Left ventricle myocardium inferior (tissue), 1 donor: ENCODE data around the gene SECTM1. TPM values are rescaled to one million over a fixed set of nuclear protein-coding genes. Genes with fewer than 3 reads are reported as not detected.
"Not testable (repeated sequence)": the region's sequence is repeated elsewhere in the genome, so short reads cannot be mapped to it uniquely, and the experiment has no call there.

Experiments
- DNase-seq: peaks from one replicate; pipeline ENCODE4 v3.0.0-alpha.2; 2020
- H3K27ac ChIP-seq: fragments of 200-600 bp; replicated peaks from 2 replicates; pipeline ENCODE4 v1.8.0; 2021
- H3K27me3 ChIP-seq: fragments of 200-600 bp; 2 replicates; pipeline ENCODE4 v1.8.0; 2021; ENCODE audit warnings: low read depth
- H3K36me3 ChIP-seq: fragments of 200-600 bp; 2 replicates; pipeline ENCODE4 v1.8.0; 2021
- H3K4me1 ChIP-seq: fragments of 200-600 bp; 2 replicates; pipeline ENCODE4 v1.8.0; 2021
- H3K4me3 ChIP-seq: fragments of 200-600 bp; 2 replicates; pipeline ENCODE4 v1.8.0; 2021; ENCODE audit warnings: mild to moderate bottlenecking, moderate library complexity
- H3K9me3 ChIP-seq: fragments of 200-600 bp; replicated peaks from 2 replicates; pipeline ENCODE4 v1.8.0; 2021
- intact Hi-C: fragments of 100-400 bp; cut with micrococcal nuclease; formaldehyde crosslinking; loops from one replicate; pipeline ENCODE4 v1.11.0; 2022
- total RNA-seq: library from RNA; stranded (reverse); fragmentation: NEBNext Ultra II Directional; extraction: Animal tissue kit (Norgen Biotek cat#: 25700); gene quantifications from one replicate; pipeline ENCODE4 v1.2.1, GENCODE V29; 2021
- TF ChIP-seq, protein P1 (sequence below): fragments of 200-600 bp; IDR thresholded peaks from 2 replicates; pipeline ENCODE4 v1.8.0; 2021; ENCODE audit warnings: antibody characterized with exemption, mild to moderate bottlenecking, borderline replicate concordance
- donor health status: DM: no; HTN: yes; CAD: no; lungs with severe emphysema.

SECTM1 gene
- total RNA-seq, 1 donor from 2014 or later = 3.9 TPM

DNA sequence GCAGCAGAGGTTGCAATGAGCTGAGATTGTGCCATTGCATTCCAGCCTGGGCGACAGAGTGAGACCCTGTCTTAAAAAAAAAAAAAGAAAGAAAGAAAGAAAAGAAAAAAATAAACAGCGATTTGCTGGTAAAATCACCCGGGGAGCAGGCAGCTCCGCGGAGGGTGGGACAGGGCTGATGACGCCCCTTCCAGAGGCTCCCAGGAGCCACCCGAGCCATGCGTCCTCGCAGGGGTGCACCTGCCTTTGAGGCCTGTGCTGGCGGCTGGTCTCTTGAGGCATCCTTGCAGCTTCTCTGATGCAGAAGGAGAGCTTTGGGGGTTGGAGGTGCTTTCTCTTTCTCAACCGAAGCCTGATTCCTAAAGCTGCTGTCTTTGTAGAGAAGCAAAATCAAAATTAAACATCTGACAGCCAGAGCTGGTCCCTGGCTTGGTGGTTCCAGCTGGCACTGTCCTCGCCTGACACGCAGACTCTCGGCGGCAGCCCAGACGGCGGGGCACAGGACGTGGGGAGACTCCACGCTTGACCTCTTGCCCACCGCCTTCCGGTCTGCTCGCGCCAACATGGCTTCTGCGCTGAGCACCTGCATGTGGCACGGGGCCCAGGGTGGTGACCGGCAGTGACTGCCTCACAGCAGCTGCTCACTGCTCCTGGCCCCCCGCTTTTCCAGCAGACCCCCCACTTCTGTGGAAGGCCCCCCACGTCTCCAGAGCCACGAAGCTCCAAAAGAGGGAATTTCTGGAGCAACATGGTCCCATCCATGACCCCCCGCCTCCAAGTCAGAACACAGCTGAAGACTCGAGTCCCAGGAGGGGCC is 44.6 kb upstream of the SECTM1 start:
- peaks cover 75% of the 10 kb centered on the region for H3K27me3 ChIP-seq
- peaks cover 9% of the 10 kb centered on the region for H3K4me1 ChIP-seq
- no peak for DNase-seq
- no peak overlapping the region for H3K27ac ChIP-seq
- TF ChIP-seq, protein P1, sequence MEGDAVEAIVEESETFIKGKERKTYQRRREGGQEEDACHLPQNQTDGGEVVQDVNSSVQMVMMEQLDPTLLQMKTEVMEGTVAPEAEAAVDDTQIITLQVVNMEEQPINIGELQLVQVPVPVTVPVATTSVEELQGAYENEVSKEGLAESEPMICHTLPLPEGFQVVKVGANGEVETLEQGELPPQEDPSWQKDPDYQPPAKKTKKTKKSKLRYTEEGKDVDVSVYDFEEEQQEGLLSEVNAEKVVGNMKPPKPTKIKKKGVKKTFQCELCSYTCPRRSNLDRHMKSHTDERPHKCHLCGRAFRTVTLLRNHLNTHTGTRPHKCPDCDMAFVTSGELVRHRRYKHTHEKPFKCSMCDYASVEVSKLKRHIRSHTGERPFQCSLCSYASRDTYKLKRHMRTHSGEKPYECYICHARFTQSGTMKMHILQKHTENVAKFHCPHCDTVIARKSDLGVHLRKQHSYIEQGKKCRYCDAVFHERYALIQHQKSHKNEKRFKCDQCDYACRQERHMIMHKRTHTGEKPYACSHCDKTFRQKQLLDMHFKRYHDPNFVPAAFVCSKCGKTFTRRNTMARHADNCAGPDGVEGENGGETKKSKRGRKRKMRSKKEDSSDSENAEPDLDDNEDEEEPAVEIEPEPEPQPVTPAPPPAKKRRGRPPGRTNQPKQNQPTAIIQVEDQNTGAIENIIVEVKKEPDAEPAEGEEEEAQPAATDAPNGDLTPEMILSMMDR = no peak
- H3K36me3 ChIP-seq = no peaks in the 10 kb centered on the region
- intact Hi-C loops = no loop called here
- H3K4me3 ChIP-seq = no peak overlapping the region
- no peaks in the 10 kb centered on the region for H3K9me3 ChIP-seq

DNA sequence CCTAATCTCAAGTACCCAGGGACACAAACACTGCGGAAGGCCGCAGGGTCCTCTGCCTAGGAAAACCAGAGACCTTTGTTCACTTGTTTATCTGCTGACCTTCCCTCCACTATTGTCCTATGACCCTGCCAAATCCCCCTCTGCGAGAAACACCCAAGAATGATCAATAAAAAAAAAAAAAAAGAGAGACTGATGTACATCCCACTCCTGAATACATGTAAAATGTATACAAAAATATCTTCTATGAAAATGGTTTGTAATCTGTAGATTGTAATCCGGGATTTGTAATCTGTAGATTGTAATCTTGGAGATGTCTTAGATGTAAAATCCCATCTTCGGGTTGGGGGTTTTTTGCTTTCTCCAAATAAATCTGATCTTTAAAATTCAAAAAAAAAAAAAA is 43.7 kb upstream of the SECTM1 start:
- DNase-seq, H3K9me3 ChIP-seq, H3K36me3 ChIP-seq, H3K4me3 ChIP-seq, H3K27ac ChIP-seq, intact Hi-C loops: not testable (repeated sequence)
- Histone ChIP-seq H3K4me1 (peaks cover 17% of the 10 kb centered on the region), H3K27me3 (peaks cover 83% of the 10 kb centered on the region)

DNA sequence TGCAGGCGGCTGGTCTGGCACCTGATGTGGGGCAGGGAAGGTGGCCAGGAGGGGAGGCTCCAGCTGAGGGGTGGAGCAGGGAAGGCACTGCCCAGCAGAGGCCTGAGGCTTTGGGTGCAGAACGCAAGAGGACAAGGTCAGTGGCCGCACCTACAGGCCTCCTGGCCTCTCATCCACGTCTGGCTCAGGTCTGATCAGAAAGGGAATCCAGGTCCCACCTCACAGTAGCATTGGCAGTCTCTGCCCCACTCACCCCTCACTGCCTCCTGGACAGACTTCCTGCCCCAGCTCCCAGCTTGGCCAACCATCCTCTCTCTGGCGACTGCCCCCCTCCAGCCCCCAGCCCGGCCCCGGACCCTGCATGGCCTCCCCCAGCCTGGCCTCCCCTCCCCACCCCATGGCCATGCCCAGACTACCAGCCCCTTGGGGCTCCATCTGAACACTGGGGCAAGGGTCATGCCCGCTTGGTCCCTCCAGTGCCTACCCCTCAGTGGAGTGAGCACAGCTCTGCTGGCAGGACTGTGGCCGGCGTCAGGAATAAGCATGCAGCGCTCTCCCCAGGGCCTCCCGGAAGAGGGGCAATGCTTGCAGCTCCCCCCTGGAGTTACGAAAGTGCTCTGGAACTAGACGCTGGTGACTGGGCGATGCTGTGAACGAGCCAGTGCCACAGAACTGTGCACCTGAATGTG is 42.6 kb upstream of the SECTM1 start:
- Histone ChIP-seq H3K4me1 (peaks cover 28% of the 10 kb centered on the region), H3K36me3 (no peaks in the 10 kb centered on the region), H3K9me3 (no peaks in the 10 kb centered on the region), H3K27me3 (peaks cover 92% of the 10 kb centered on the region), H3K27ac (no peak overlapping the region), H3K4me3 (no peak overlapping the region)
- DNase-seq = no peak
- intact Hi-C loops = no loop called here
- TF ChIP-seq, protein P1 = no peak

DNA sequence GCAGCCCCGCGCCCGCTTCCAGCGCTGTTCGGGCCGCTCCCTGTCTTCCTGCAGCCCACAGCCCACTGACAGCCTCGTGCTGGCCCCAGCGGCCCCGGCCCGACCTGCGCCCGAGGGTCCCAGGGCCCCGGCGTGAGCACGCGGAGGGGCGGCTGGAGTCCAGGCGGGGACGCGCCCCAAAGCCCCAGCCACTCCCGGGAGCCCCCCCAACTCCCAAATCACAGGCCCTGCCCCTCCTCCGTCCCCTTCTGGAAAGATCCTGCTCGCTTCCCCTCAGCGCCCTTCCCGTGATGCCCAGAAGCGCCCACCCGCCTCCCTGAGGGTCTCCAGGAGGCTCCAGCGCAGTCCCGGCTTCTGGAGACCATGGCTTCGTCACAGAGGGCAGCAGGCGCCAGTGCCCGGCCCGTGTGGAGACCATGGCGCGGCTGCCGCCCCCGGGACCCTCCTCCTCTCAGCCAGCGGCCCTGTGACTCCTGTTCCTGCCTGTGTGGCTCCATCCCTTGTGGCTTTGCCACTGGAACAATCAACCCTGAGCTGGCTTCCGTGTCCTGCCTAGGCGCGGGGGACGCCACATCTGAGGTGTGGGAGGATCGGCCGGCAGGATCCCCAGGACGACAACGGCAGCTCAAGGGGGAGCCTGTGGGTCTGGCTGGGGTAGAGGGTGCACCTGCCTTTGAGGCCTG is 41.9 kb upstream of the SECTM1 start:
- Histone ChIP-seq H3K4me3 (no peak overlapping the region), H3K4me1 (peaks cover 35% of the 10 kb centered on the region), H3K27me3 (peaks cover 92% of the 10 kb centered on the region), H3K9me3 (no peaks in the 10 kb centered on the region), H3K36me3 (no peaks in the 10 kb centered on the region), H3K27ac (no peak overlapping the region)
- intact Hi-C loops = no loop called here
- TF ChIP-seq, protein P1 = no peak
- DNase-seq = no peak

DNA sequence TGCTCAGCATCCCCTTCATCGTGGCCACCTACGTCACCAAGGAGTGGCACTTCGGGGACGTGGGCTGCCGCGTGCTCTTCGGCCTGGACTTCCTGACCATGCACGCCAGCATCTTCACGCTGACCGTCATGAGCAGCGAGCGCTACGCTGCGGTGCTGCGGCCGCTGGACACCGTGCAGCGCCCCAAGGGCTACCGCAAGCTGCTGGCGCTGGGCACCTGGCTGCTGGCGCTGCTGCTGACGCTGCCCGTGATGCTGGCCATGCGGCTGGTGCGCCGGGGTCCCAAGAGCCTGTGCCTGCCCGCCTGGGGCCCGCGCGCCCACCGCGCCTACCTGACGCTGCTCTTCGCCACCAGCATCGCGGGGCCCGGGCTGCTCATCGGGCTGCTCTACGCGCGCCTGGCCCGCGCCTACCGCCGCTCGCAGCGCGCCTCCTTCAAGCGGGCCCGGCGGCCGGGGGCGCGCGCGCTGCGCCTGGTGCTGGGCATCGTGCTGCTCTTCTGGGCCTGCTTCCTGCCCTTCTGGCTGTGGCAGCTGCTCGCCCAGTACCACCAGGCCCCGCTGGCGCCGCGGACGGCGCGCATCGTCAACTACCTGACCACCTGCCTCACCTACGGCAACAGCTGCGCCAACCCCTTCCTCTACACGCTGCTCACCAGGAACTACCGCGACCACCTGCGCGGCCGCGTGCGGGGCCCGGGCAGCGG is 41.2 kb upstream of the SECTM1 start:
- Histone ChIP-seq H3K36me3 (no peaks in the 10 kb centered on the region), H3K9me3 (no peaks in the 10 kb centered on the region), H3K4me1 (peaks cover 37% of the 10 kb centered on the region), H3K27me3 (peaks cover 93% of the 10 kb centered on the region), H3K27ac (no peak overlapping the region), H3K4me3 (no peak overlapping the region)
- no peak for DNase-seq
- intact Hi-C loops = no loop called here
- TF ChIP-seq, protein P1 = no peak
